Central memory CD8-positive, alpha-beta T cell (primary cell): ENCODE data around the gene FHL3.

Source experiments
- ATAC-seq: fragments of 150-1000 bp; cut with Tn5 transposase; replicated peaks from 2 replicates; pipeline ENCODE4 v1.10.0; 2022; ENCODE audit warnings: mild to moderate bottlenecking, moderate FRiP score, moderate number of reproducible peaks; ENCODE audit not compliant: poor library complexity, severe bottlenecking; ENCODE audit errors: extremely low read depth
- DNase-seq, 2 donors: peaks; one replicate each; pipeline ENCODE4 v3.0.0; 2021; ENCODE audit warnings: low spot score in 2 of 2
- H3K27ac Mint-ChIP-seq: one replicate; pipeline ENCODE4 v1.8.0; 2022; ENCODE audit warnings: low read depth, mild to moderate bottlenecking, moderate library complexity, mixed read lengths
- H3K27me3 Mint-ChIP-seq: one replicate; pipeline ENCODE4 v1.8.0; 2022; ENCODE audit warnings: mixed read lengths
- H3K36me3 Mint-ChIP-seq: one replicate; pipeline ENCODE4 v1.8.0; 2022; ENCODE audit warnings: mild to moderate bottlenecking, moderate library complexity, mixed read lengths; ENCODE audit not compliant: insufficient read depth
- H3K4me1 Mint-ChIP-seq: one replicate; pipeline ENCODE4 v1.8.0; 2022; ENCODE audit warnings: mixed read lengths
- H3K4me3 Mint-ChIP-seq: one replicate; pipeline ENCODE4 v1.8.0; 2022; ENCODE audit warnings: mild to moderate bottlenecking, moderate library complexity, mixed read lengths
- H3K9me3 Mint-ChIP-seq: one replicate; pipeline ENCODE4 v1.8.0; 2022; ENCODE audit warnings: mixed read lengths

FHL3 gene

DNA sequence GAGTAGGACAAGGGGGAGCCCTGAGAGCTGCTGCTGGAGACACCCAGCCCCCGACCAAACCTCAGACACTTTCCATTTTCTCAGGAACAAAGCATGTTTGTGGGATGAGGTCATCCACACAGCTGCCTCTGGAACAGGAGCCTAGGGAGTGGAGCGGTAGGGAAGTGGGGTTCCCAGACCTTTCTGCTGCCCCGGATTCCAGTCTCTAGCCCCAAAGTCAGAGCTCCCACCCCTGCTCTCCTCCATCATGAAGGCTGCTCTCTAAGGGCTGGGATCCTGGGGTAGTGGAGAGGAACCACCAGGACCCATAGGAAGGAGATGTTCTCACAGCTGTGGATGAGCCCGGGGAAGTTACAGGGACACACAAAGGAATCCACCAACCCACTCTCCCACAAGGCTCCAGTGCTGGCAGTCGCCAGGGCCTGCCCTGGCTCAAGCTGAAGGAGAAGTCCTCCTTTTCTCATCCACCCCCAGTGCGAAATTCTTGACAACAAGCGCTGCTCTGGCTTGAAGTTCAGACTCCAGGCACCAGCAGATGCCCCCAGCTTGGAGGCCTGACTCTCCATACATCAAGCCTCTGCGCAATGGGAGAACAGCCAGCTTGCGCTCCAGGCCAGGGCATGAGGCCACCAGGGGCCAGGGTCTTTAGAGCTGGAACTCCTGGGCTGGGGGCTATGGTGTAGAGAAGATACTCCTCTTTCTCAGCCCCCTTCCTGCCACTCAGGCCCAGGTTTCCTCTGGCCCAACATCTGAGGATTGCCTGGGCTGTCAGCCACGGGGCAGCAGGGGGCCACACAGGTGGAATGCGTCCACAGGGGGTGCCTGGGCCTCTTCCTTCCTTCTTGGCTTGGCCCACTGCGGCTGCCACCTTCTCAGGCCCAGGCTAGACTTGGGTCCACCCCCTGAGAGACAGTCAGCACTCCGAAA, 4.5 kb downstream of the FHL3 start:
- Mint-ChIP-seq H3K9me3 (no peaks in the 10 kb centered on the region), H3K27ac (no peak overlapping the region), H3K36me3 (peaks cover 1% of the 10 kb centered on the region), H3K4me3 (no peak overlapping the region), H3K4me1 (peaks cover 22% of the 10 kb centered on the region), H3K27me3 (peaks cover 20% of the 10 kb centered on the region)
- ATAC-seq = no peak
- no peak for DNase-seq

DNA sequence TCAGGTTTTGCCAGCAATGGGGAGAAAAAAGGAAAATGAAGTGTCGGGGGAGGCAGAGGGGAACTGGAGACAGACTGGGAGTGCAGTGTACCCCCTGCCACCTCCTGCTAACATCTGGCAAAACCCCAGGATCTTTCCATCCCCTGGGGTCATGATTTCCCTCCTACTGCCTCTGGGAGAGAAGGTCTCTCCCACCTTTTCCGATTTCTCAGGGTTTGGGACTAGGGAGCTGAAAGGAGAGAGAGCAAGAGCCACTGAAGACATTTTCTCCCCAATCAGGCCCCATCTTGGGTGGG, 5.1 kb downstream of the FHL3 start:
- H3K4me1 Mint-ChIP-seq = peaks cover 22% of the 10 kb centered on the region
- no peak overlapping the region for H3K27ac Mint-ChIP-seq
- H3K36me3 Mint-ChIP-seq = peaks cover 1% of the 10 kb centered on the region
- DNase-seq = no peak
- peaks cover 20% of the 10 kb centered on the region for H3K27me3 Mint-ChIP-seq
- ATAC-seq = no peak
- no peak overlapping the region for H3K4me3 Mint-ChIP-seq
- H3K9me3 Mint-ChIP-seq = no peaks in the 10 kb centered on the region

DNA sequence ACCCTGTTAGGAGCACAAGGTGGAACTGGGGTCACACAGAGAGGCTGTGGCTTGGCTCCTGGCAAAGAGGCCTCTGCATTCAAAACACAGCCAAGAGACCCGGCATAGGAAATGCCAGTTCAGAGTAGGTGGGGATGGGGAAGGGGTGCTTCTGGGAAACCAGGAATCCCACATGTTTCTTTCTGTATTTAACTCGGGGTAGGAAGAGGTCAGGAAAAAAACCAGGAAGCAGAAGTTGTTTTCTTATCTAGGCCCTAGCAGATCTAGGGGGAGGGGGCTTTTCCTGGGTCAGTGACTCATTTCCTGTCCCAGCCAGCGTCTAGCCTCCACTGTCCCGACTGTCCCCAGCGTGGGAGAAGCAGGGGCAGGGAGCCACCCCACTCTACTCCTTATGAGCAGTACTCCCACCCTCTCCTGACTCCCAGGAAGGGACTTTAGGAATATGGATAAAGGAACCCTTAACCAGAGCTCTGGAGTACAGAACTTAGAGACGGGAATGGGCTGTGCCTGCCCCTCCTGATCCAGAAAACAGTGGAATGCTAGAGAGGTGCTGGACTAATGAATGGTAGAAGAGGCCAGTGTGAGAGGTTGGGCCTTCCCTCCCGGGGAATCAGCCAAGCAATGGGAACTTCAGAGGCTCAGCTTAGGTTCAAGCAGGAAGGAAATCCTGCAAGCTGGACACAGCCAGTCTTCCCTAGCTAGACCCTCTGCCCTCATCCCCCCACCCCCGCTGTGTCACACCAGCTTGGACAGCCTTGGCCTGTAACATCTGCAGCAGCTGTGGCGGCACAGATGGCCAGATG, 5.7 kb downstream of the FHL3 start:
- no peak overlapping the region for H3K4me3 Mint-ChIP-seq
- H3K27me3 Mint-ChIP-seq = peaks cover 17% of the 10 kb centered on the region
- peaks cover 20% of the 10 kb centered on the region for H3K4me1 Mint-ChIP-seq
- no peaks in the 10 kb centered on the region for H3K9me3 Mint-ChIP-seq
- no peak overlapping the region for H3K27ac Mint-ChIP-seq
- peaks cover 1% of the 10 kb centered on the region for H3K36me3 Mint-ChIP-seq
- no peak for ATAC-seq
- DNase-seq = no peak

DNA sequence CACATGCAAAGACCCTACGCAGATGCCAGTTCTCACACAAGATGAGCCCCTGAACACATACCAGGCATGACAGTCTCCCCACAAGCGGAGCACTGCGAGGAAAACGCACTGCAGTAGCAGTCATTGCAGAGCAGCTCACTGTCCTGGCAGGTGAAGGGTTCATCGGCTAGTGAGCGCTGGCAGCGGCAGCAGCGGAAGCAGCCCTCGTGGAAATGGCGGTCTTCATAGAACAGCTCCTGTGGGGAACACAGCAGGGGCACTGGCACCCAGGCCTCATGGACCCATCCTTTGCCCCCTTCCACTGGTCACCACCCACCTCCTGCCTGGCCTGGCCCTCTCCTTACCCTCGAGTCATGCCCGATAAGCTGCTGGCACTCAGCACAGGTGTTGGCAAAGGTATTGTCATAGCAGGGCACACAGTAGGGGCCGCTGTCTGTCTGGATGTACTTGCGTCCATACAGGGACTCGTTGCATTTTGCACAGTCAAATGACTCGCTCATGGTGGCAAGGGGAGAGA, 6.3 kb downstream of the FHL3 start:
- Mint-ChIP-seq H3K27me3 (peaks cover 10% of the 10 kb centered on the region), H3K4me3 (no peak overlapping the region), H3K9me3 (no peaks in the 10 kb centered on the region), H3K36me3 (peaks cover 4% of the 10 kb centered on the region), H3K27ac (no peak overlapping the region), H3K4me1 (peaks cover 14% of the 10 kb centered on the region)
- ATAC-seq (no peak), DNase-seq (no peak)

- H3K4me1 Mint-ChIP-seq = peaks cover 6% of the 10 kb centered on the region
- no peaks in the 10 kb centered on the region for H3K9me3 Mint-ChIP-seq
- peaks cover 4% of the 10 kb centered on the region for H3K36me3 Mint-ChIP-seq
- H3K4me3 Mint-ChIP-seq = no peak overlapping the region
- H3K27ac Mint-ChIP-seq = no peak overlapping the region
- no peak for DNase-seq
- ATAC-seq = no peak
- peaks cover 3% of the 10 kb centered on the region for H3K27me3 Mint-ChIP-seq
These were observed 7.1 kb downstream of the FHL3 start for GRCh38 chr1:37998089-37998808.

GRCh38 chr1:37997256-37998088, 7.8 kb downstream of the FHL3 start:
- peaks cover 4% of the 10 kb centered on the region for H3K36me3 Mint-ChIP-seq
- H3K27me3 Mint-ChIP-seq = no peaks in the 10 kb centered on the region
- no peaks in the 10 kb centered on the region for H3K9me3 Mint-ChIP-seq
- DNase-seq = no peak
- H3K4me3 Mint-ChIP-seq = no peak overlapping the region
- no peak for ATAC-seq
- peaks cover 5% of the 10 kb centered on the region for H3K4me1 Mint-ChIP-seq
- no peak overlapping the region for H3K27ac Mint-ChIP-seq

- Mint-ChIP-seq H3K36me3 (peaks cover 4% of the 10 kb centered on the region), H3K27me3 (no peaks in the 10 kb centered on the region), H3K4me1 (peaks cover 5% of the 10 kb centered on the region), H3K9me3 (no peaks in the 10 kb centered on the region), H3K4me3 (no peak overlapping the region), H3K27ac (no peak overlapping the region)
- no peak for ATAC-seq
- no peak for DNase-seq
These were observed 9.5 kb downstream of the FHL3 start for GRCh38 chr1:37995751-37996345.

DNA sequence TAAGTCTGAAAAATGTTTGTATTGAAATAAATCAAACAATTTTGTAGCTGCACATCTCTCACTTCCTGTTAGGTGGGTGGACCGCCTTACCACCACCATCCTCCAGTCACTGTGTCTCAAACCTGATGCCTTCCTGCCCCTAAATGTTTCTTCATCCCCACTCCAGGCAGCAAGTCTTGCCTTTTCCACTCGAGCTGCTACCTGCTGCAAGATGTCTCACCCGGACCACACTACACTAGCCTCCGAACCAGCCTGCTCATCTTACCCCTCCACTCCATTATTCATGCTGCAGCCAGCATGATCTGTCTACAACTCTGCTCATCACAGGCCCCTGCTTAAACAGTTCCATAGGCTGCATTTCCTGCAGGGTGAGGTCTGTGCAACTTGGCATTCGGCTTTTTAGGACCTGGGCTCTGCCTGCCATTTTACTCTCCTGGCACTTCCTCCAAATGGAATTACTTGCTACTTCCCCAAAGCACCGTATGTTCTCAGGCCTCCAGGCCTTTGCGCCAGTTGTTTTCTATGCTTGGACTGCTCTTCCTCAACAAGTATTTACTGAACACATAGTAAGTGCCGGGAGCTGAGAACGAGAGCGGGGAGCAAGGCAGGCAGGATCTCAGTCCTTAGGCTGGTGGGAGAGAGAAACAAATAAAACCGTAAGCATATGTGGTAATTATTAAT, 10.3 kb downstream of the FHL3 start:
- H3K4me3 Mint-ChIP-seq = peak overlapping the region; percentile 29
- H3K27ac Mint-ChIP-seq = no peak overlapping the region
- H3K9me3 Mint-ChIP-seq = no peaks in the 10 kb centered on the region
- H3K4me1 Mint-ChIP-seq = peaks cover 9% of the 10 kb centered on the region
- no peak for DNase-seq
- H3K36me3 Mint-ChIP-seq = peaks cover 6% of the 10 kb centered on the region
- H3K27me3 Mint-ChIP-seq = no peaks in the 10 kb centered on the region
- ATAC-seq = no peak

- no peaks in the 10 kb centered on the region for H3K9me3 Mint-ChIP-seq
- peaks cover 40% of the 10 kb centered on the region for H3K36me3 Mint-ChIP-seq
- H3K27me3 Mint-ChIP-seq = no peaks in the 10 kb centered on the region
- H3K4me3 Mint-ChIP-seq = peak overlapping the region; percentile 94
- ATAC-seq = peak; percentile 46
- H3K27ac Mint-ChIP-seq = peak overlapping the region; percentile 94
- DNase-seq = no peak
- peaks cover 27% of the 10 kb centered on the region for H3K4me1 Mint-ChIP-seq
These were observed 15.9 kb downstream of the FHL3 start for GRCh38 chr1:37989361-37989930.

GRCh38 chr1:37987679-37988078, 17.6 kb downstream of the FHL3 start:
- Mint-ChIP-seq H3K27ac (no peak overlapping the region), H3K27me3 (no peaks in the 10 kb centered on the region), H3K4me3 (no peak overlapping the region), H3K9me3 (no peaks in the 10 kb centered on the region), H3K36me3 (peaks cover 53% of the 10 kb centered on the region), H3K4me1 (peaks cover 27% of the 10 kb centered on the region)
- DNase-seq (no peak), ATAC-seq (no peak)

DNA sequence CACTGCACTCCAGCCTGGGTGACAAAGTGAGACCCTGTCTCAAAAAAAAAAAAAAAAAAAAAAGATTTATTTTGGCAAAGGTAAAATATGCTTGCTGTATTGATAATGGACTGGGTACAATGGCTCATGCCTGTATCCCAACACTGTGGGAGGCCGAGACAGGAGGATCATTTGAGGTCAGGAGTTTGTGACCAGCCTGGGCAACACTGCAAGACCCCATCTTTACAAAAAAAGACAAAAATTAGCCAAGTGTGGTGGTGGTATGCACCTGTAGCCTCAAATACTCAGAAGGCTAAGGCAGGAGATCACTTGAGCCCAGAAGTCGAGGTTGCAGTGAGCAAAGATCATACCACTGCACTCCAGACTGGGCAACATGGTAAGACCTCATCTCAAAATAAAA, 21.8 kb downstream of the FHL3 start:
- DNase-seq (no peak), ATAC-seq (no peak)
- Mint-ChIP-seq H3K4me3 (no peak overlapping the region), H3K36me3 (peaks cover 85% of the 10 kb centered on the region), H3K4me1 (peaks cover 11% of the 10 kb centered on the region), H3K27ac (no peak overlapping the region), H3K9me3 (no peaks in the 10 kb centered on the region), H3K27me3 (no peaks in the 10 kb centered on the region)
